ENCODE results near the gene SUGCT.

The SUGCT gene

DNA sequence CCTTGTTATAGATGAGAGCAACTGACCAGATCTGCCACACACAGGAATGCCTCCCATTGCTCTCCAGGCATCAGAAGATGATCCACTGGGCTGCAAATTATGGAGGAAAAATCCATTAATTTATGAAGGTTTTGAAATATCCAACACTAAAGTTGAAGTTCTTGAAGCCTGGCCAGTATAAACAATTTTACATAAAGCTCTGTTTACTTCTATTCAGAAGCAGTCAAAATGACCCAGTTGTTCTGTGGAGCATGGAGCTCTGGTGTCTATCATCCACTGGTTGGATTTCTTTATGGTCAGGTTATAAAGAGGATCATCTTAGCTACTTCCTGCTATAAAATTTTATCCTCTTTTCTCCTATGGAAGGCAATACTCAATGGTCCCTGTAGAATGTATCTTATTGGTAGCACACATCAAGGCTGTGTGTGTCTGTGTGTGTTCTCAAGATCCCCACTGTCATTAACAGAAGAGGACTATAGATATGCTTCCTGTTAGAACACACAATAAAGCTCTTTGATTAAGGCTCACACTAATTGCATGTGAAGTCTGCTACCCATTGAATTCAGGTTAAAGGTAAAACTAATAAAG lies 747.4 kb downstream of the SUGCT start:
- Histone ChIP-seq H3K27ac (no peak overlapping the region), H3K4me3 (ENCODE audit: low read depth, low read length) (no peak overlapping the region), H3K36me3 (no peaks in the 10 kb centered on the region), H3K9me3 (ENCODE audit: severe bottlenecking) (no peaks in the 10 kb centered on the region), H3K27me3 (ENCODE audit: insufficient read depth, low read depth, severe bottlenecking) (no peaks in the 10 kb centered on the region)
- DNase-seq, result no peak
- TF ChIP-seq, protein P1, sequence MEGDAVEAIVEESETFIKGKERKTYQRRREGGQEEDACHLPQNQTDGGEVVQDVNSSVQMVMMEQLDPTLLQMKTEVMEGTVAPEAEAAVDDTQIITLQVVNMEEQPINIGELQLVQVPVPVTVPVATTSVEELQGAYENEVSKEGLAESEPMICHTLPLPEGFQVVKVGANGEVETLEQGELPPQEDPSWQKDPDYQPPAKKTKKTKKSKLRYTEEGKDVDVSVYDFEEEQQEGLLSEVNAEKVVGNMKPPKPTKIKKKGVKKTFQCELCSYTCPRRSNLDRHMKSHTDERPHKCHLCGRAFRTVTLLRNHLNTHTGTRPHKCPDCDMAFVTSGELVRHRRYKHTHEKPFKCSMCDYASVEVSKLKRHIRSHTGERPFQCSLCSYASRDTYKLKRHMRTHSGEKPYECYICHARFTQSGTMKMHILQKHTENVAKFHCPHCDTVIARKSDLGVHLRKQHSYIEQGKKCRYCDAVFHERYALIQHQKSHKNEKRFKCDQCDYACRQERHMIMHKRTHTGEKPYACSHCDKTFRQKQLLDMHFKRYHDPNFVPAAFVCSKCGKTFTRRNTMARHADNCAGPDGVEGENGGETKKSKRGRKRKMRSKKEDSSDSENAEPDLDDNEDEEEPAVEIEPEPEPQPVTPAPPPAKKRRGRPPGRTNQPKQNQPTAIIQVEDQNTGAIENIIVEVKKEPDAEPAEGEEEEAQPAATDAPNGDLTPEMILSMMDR (IDR thresholded peaks at IDR 0.05; ENCODE audit: low read depth, low read length), result no peak

DNA sequence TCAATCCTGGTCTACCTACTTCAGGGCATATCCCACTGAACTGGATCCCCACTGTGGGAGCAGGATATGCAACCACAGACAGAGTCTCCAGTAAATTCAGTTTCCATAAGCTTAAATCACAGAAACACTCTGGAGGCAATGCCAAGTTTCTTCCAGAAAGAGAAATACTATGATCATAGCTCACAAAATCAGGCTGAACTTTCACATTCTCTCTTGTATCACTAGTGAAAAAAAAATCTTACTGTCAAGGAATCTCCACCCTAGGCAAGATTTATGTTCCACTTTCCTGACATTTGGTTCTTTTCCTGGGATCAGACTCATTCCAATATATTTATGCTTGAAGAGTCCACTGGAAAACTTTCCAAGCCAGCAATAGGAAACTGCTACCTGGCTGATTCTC lies 749.0 kb downstream of the SUGCT start:
- H3K4me3 ChIP-seq (ENCODE audit: low read depth, low read length), result no peak overlapping the region
- no peak overlapping the region for H3K27ac ChIP-seq
- no peaks in the 10 kb centered on the region for H3K27me3 ChIP-seq (ENCODE audit: insufficient read depth, low read depth, severe bottlenecking)
- H3K36me3 ChIP-seq, result no peaks in the 10 kb centered on the region
- TF ChIP-seq, protein P1 (IDR thresholded peaks at IDR 0.05; ENCODE audit: low read depth, low read length), result no peak
- no peak for DNase-seq
- no peaks in the 10 kb centered on the region for H3K9me3 ChIP-seq (ENCODE audit: severe bottlenecking)

DNA sequence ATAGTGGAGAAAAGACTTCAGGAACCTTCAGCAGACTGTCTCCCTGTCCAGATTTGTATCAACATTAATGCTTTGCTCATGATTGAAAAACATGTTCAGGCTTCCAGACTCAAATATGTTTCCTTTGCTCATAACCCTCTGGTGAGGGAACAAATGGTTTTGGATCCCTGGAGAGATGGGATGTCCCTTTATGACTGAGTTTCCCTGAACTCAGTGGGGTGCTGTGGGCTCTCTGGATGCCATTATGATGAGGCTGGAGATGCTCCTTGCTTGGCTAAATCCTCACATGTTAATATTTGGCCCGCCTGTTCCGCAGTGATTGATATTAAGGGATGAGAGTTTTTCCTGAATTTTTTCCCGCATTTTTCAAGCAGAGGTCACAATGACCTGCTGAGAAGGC lies 749.4 kb downstream of the SUGCT start:
- no peak for DNase-seq
- TF ChIP-seq, protein P1 (IDR thresholded peaks at IDR 0.05; ENCODE audit: low read depth, low read length), result no peak
- no peaks in the 10 kb centered on the region for H3K9me3 ChIP-seq (ENCODE audit: severe bottlenecking)

GRCh38 chr7:40885503-40885902 lies 750.7 kb downstream of the SUGCT start:
- Histone ChIP-seq H3K4me3 (ENCODE audit: low read depth, low read length) (no peak overlapping the region), H3K27me3 (ENCODE audit: insufficient read depth, low read depth, severe bottlenecking) (no peaks in the 10 kb centered on the region), H3K9me3 (ENCODE audit: severe bottlenecking) (no peaks in the 10 kb centered on the region), H3K27ac (no peak overlapping the region), H3K36me3 (no peaks in the 10 kb centered on the region)
- no peak for DNase-seq
- TF ChIP-seq, protein P1 (IDR thresholded peaks at IDR 0.05; ENCODE audit: low read depth, low read length), result no peak

More for the DNA sequence above, 749.4 kb downstream of the SUGCT start:
- Histone ChIP-seq H3K4me3 (ENCODE audit: low read depth, low read length) (no peak overlapping the region), H3K36me3 (no peaks in the 10 kb centered on the region), H3K27me3 (ENCODE audit: insufficient read depth, low read depth, severe bottlenecking) (no peaks in the 10 kb centered on the region), H3K27ac (no peak overlapping the region)

DNA sequence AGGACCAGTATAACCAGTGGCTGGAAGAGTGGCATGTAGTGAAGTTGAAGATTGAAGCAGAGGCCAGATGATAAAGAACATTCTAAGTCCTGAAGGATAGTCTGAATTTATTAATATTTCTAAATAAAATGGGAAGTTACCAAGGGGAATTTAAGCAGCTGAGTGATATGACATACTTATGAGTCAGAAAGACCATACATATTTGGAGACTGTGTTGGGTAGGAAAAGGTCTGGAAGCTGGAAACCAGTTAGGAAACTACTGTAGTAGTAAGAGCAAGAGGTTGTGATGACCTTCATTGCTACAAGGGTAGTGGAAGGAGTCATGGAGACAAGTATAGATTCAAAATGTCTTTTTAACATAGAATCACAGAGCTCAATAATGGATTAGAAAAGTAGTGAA lies 752.3 kb downstream of the SUGCT start:
- H3K27ac ChIP-seq, result no peak overlapping the region

More for the DNA sequence above, 752.3 kb downstream of the SUGCT start:
- H3K36me3 ChIP-seq, result no peaks in the 10 kb centered on the region
- H3K9me3 ChIP-seq (ENCODE audit: severe bottlenecking), result no peaks in the 10 kb centered on the region
- no peak for DNase-seq
- H3K27me3 ChIP-seq (ENCODE audit: insufficient read depth, low read depth, severe bottlenecking), result no peaks in the 10 kb centered on the region
- H3K4me3 ChIP-seq (ENCODE audit: low read depth, low read length), result no peak overlapping the region
- TF ChIP-seq, protein P1 (IDR thresholded peaks at IDR 0.05; ENCODE audit: low read depth, low read length), result no peak

Data from WERI-Rb-1 (cell line).